Sigmoid colon (tissue), 7 donors: ENCODE data around the gene GRAMD4. TPM values are rescaled to one million over a fixed set of nuclear protein-coding genes. Genes with fewer than 3 reads are reported as not detected.

Experiments used
- DNase-seq: peaks from one replicate; pipeline ENCODE4 v3.0.0-alpha.2; 2019
- H3K27ac ChIP-seq, 4 donors: fragments of 200-600 bp; sonication (generic); one replicate each; pipeline ENCODE4 v1.5.1; 2016 to 2019; ENCODE audit warnings: mild to moderate bottlenecking in 1 of 4
- H3K27me3 ChIP-seq, 3 donors: fragments of 200-600 bp; sonication (generic); one replicate each; pipeline ENCODE4 v1.5.1; 2019; ENCODE audit warnings: mild to moderate bottlenecking in 1 of 3
- H3K36me3 ChIP-seq, 4 donors: fragments of 200-600 bp; sonication (generic); one replicate each; pipeline ENCODE4 v1.5.1; 2016 to 2019
- H3K4me1 ChIP-seq, 4 donors: fragments of 200-600 bp; sonication (generic); one replicate each; pipeline ENCODE4 v1.5.1; 2017 to 2019
- H3K4me3 ChIP-seq, 4 donors: fragments of 200-600 bp; sonication (generic); one replicate each; pipeline ENCODE4 v1.5.1; 2017 to 2019; ENCODE audit warnings: mild to moderate bottlenecking in 2 of 4, moderate library complexity in 1 of 4
- H3K9me3 ChIP-seq, 4 donors: fragments of 200-600 bp in 3 of 4; sonication (generic) in 3 of 4; one replicate each; pipeline versions ENCODE4 v1.5.1 to v1.6.1; 2013 to 2019
- EP300 ChIP-seq, 4 donors: sonication (generic); formaldehyde crosslinking; IDR thresholded peaks; one replicate each; pipeline ENCODE4 v1.6.1; 2017; ENCODE audit warnings: antibody characterized with exemption in 4 of 4
- POLR2A ChIP-seq, 2 donors: fragments of 450-650 bp; IDR thresholded peaks; one replicate each; pipeline ENCODE4 v1.6.1; 2016; ENCODE audit warnings: antibody characterized with exemption in 2 of 2, mild to moderate bottlenecking in 2 of 2, moderate library complexity in 2 of 2
- POLR2AphosphoS5 ChIP-seq, 4 donors: sonication (generic); formaldehyde crosslinking; IDR thresholded peaks; one replicate each; pipeline ENCODE4 v1.6.1; 2017; ENCODE audit warnings: antibody characterized with exemption in 4 of 4
- WGBS, 2 donors: extraction: QIAGEN DNeasy Blood & Tissue Kit; methylation state at CpG; one replicate each; pipeline ENCODE4 v1.1.7; 2013; 5-methylcytosine and 5-hydroxymethylcytosine counted together
- intact Hi-C: fragments of 100-400 bp; cut with DNase I; formaldehyde crosslinking; loops from one replicate; pipeline ENCODE4 v1.15.1; 2023
- polyA plus RNA-seq, 3 donors: library from polyadenylated mRNA; stranded (reverse); fragments of 200-250 nt; gene quantifications; one replicate each; pipeline ENCODE4 v1.2.3, GENCODE V29; 2013
- total RNA-seq, 4 donors: library from RNA; depleted of rRNA; stranded (reverse); fragments of >200 nt; gene quantifications; one replicate each; pipeline ENCODE4 v1.1.0, GENCODE V29; 2016
- TF ChIP-seq, protein P1 (sequence below), 4 experiments: fragments of 450-650 bp in 3 of 4; fragments of 200-600 bp in 1 of 4; IDR thresholded peaks; one replicate each; pipeline ENCODE4 v1.5.1; 2016 to 2019; ENCODE audit warnings: antibody characterized with exemption in 4 of 4, mild to moderate bottlenecking in 3 of 4, moderate library complexity in 2 of 4
- donor health status: healthy with polysubstance abuse.
- donor health status: Bipolar disorder and iron deficiency.
- donor health status: healthy.

Gene GRAMD4
- total and polyA plus RNA-seq, 7 donors, result 11.6 to 57.2 (median 23.5) TPM

DNA sequence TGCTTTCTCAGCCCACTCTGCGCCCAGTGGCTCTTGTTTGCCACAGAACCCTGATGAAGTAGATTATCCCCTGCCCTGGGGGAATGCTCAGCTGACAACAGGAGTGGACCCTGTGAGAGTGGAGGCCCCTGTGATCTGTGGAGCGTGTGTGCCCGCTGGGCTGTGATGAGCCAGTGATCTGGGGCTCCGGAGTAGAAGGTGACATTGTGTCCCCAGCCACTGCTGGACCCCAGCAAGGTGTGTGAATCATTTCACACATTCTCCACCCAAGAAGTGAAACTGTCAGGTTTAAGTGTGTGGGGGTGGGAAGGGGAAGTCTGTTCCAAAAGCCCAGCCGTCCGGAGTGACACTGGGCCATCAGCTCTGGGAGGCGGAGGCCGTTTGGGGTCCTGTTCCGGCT lies 33.1 kb upstream of the GRAMD4 start:
- Histone ChIP-seq H3K4me1 (peaks cover 0 to 25% (median 22%) of the 10 kb centered on the region in 4 donors), H3K27ac (no peak overlapping the region), H3K4me3 (no peak overlapping the region), H3K9me3 (no peaks in the 10 kb centered on the region), H3K27me3 (no peaks in the 10 kb centered on the region), H3K36me3 (no peaks in the 10 kb centered on the region)
- intact Hi-C loops, result no loop called here
- WGBS, 2 donors, result 49 to 50% methylated on average over 9 of the region's 9 CpGs
- no peak for TF ChIP-seq POLR2AphosphoS5 (IDR thresholded peaks at IDR 0.05)
- no peak for TF ChIP-seq POLR2A (IDR thresholded peaks at IDR 0.05)
- TF ChIP-seq EP300 (IDR thresholded peaks at IDR 0.05), result no peak
- TF ChIP-seq, protein P1, sequence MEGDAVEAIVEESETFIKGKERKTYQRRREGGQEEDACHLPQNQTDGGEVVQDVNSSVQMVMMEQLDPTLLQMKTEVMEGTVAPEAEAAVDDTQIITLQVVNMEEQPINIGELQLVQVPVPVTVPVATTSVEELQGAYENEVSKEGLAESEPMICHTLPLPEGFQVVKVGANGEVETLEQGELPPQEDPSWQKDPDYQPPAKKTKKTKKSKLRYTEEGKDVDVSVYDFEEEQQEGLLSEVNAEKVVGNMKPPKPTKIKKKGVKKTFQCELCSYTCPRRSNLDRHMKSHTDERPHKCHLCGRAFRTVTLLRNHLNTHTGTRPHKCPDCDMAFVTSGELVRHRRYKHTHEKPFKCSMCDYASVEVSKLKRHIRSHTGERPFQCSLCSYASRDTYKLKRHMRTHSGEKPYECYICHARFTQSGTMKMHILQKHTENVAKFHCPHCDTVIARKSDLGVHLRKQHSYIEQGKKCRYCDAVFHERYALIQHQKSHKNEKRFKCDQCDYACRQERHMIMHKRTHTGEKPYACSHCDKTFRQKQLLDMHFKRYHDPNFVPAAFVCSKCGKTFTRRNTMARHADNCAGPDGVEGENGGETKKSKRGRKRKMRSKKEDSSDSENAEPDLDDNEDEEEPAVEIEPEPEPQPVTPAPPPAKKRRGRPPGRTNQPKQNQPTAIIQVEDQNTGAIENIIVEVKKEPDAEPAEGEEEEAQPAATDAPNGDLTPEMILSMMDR (IDR thresholded peaks at IDR 0.05), result no peak
- DNase-seq, result no peak

DNA sequence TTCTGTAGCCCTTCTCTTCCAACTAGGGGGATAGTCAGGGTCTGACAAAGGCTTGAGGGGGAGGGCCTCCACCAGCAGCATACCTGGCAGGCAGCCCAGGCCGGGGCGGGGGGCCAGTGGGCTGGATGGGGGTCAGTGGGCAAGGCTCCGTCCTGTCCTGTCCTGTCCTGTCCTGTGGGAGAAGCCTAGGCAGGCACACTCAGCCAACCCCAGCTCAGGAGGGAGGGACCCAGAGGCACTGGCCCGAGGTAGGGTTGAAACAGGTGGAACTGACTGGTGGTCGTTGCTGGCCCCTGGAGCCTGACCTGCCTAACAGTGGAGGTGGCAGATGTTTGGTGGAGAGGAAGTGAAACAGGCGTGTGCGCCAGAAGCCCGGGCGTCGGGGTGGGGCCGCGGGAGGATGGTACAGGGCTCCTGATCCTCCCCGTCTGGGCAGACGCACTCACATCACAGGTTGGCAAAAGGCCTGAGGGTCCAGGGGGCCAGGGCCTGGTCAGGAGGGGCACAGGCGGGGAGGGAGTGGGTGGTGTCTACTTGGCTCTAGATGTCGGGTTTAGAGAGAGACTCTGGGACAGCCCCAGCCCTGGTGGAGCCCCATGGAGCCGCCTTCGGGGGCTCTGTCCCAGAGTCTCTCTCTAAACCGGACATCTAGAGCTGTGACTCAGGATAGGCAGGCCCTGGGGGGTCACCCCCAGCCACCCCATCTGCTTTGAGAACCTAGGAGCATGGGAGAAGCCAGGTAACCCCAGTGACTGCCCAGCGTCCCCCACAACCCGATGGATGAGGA lies 32.5 kb upstream of the GRAMD4 start:
- DNase-seq, result no peak
- TF ChIP-seq POLR2AphosphoS5 (IDR thresholded peaks at IDR 0.05), result no peak
- no peak for TF ChIP-seq POLR2A (IDR thresholded peaks at IDR 0.05)
- TF ChIP-seq, protein P1 (IDR thresholded peaks at IDR 0.05), result no peak
- no peak for TF ChIP-seq EP300 (IDR thresholded peaks at IDR 0.05)
- Histone ChIP-seq H3K9me3 (no peaks in the 10 kb centered on the region), H3K4me3 (no peak overlapping the region), H3K27ac (no peak overlapping the region), H3K36me3 (no peaks in the 10 kb centered on the region), H3K27me3 (no peaks in the 10 kb centered on the region), H3K4me1 (peaks cover 0 to 25% (median 24%) of the 10 kb centered on the region in 4 donors)
- WGBS, 2 donors, result 24 to 38% methylated on average over 21 of the region's 21 CpGs
- intact Hi-C loops, result no loop called here

DNA sequence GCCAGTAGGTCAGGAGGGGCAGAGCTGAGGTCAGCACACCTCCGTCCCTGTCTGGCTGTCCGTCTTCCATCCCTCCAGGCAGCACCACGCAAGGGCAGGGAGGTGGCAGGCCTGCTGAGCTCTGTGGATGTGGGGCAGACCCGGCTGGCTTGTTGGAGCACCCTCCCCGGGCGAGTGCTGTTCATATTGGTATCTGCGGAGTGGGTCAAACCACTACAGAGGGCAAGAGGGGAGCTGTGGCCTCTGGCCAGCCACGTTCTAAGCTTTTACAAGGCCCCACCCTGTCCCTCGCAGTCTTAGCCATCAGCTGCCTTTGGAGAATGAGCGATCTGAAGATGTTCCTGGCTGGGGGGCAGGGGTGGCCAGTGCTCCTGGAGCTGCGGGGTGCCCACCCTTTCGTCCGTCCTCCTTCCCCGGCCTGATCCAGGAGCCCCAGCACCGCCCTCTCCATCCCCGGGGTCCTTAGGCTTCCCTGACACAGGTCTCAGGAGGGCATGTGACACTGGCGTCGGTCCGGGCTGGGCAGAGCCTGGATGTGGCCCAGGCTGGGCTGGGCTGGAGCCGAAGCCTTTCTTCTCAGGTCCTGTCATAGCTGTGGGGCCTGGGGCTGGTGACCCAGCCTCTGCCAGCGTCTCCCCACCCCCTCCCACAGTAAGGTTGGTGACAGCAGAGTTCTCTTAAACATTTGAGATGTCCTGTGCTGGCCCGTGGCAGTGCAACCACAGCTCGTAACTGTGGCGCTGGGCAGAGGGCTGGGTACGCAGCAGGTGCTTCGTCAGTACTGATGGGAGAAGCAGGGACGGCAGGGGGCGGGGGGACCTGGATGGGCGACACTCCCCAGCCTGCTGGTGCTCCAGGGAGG lies 31.7 kb upstream of the GRAMD4 start:
- Histone ChIP-seq H3K27ac (no peak overlapping the region), H3K4me1 (peaks cover 0 to 25% (median 24%) of the 10 kb centered on the region in 4 donors), H3K9me3 (no peaks in the 10 kb centered on the region), H3K4me3 (no peak overlapping the region), H3K27me3 (no peaks in the 10 kb centered on the region), H3K36me3 (no peaks in the 10 kb centered on the region)
- intact Hi-C loops, result no loop called here
- TF ChIP-seq EP300 (IDR thresholded peaks at IDR 0.05) (no peak), POLR2AphosphoS5 (IDR thresholded peaks at IDR 0.05) (no peak), POLR2A (IDR thresholded peaks at IDR 0.05) (no peak)
- TF ChIP-seq, protein P1 (IDR thresholded peaks at IDR 0.05), result no peak
- 80 to 81% methylated on average over 29 of the region's 29 CpGs for WGBS, 2 donors
- DNase-seq, result no peak

DNA sequence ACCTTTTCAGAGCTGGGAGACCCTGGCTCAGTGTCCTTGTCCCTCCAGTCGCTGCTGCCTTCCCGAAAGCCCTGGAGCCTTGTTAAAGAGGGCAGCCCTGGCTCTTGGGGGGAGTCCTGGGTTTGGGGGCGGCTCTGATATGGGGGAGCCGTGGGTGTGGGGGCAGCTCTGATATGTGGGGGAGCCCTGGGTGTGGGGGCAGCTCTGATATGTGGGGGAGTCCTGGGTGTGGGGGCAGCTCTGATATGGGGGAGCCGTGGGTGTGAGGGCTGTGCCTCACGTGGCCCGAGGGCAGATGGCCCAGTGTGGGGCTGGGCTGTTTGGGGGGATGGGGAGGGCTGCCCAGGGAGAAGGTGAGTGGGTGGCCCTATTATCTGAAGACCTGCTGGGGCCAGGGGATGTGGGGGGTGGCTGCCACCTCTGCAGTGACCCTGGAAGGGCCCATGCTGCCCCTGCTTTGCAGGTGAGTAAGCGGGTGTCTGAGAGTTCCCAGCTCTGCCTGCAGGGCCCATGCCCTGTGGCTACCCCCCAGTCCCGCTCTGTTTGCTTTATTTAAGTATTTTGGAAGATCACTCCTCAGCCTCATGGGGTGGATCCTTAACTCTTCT lies 30.9 kb upstream of the GRAMD4 start:
- WGBS, 2 donors, result 86 to 89% methylated on average over 9 of the region's 9 CpGs
- intact Hi-C loops, result no loop called here
- no peaks in the 10 kb centered on the region for H3K36me3 ChIP-seq

More for the DNA sequence above, 30.9 kb upstream of the GRAMD4 start:
- Histone ChIP-seq H3K9me3 (no peaks in the 10 kb centered on the region), H3K4me3 (no peak overlapping the region), H3K27me3 (no peaks in the 10 kb centered on the region), H3K4me1 (peaks cover 0 to 24% (median 23%) of the 10 kb centered on the region in 4 donors), H3K27ac (no peak overlapping the region)
- TF ChIP-seq, protein P1 (IDR thresholded peaks at IDR 0.05), result no peak
- no peak for TF ChIP-seq EP300 (IDR thresholded peaks at IDR 0.05)
- no peak for TF ChIP-seq POLR2AphosphoS5 (IDR thresholded peaks at IDR 0.05)
- DNase-seq, result no peak
